Tibial nerve (tissue), 4 donors: ENCODE measurements around the gene KIAA2012. TPM values are rescaled to one million over a fixed set of nuclear protein-coding genes. Genes with fewer than 3 reads are reported as not detected.

ENCODE experiments used
- DNase-seq, 2 donors: peaks; one replicate each; pipeline ENCODE4 v3.0.0-alpha.2; 2019; ENCODE audit warnings: low spot score in 2 of 2
- H3K27ac ChIP-seq, 4 donors: fragments of 200-600 bp; sonication (generic) in 3 of 4; one replicate each; pipeline ENCODE4 v1.5.1; 2017 to 2019; ENCODE audit warnings: mild to moderate bottlenecking in 1 of 4
- H3K27me3 ChIP-seq, 2 donors: fragments of 200-600 bp; sonication (generic) in 1 of 2; one replicate each; pipeline versions ENCODE4 v1.5.1 to v1.6.0; 2017 to 2019
- H3K36me3 ChIP-seq, 3 donors: fragments of 200-600 bp; sonication (generic); one replicate each; pipeline ENCODE4 v1.5.1; 2018 to 2019
- H3K4me1 ChIP-seq, 4 donors: fragments of 200-600 bp; sonication (generic) in 3 of 4; one replicate each; pipeline ENCODE4 v1.5.1; 2017 to 2019
- H3K4me3 ChIP-seq, 4 donors: fragments of 200-600 bp; sonication (generic) in 3 of 4; one replicate each; pipeline ENCODE4 v1.5.1; 2017 to 2019; ENCODE audit warnings: mild to moderate bottlenecking in 1 of 4, moderate library complexity in 1 of 4
- H3K9me3 ChIP-seq, 4 donors: fragments of 200-600 bp; sonication (generic) in 3 of 4; one replicate each; pipeline ENCODE4 v1.5.1; 2017 to 2019
- CTCF ChIP-seq, 5 experiments: fragments of 200-600 bp in 3 of 5; fragments of 450-650 bp in 2 of 5; sonication (generic) in 3 of 5; IDR thresholded peaks; one replicate each; pipeline ENCODE4 v1.5.1; 2016 to 2019; ENCODE audit warnings: antibody characterized with exemption in 5 of 5, mild to moderate bottlenecking in 3 of 5, moderate library complexity in 2 of 5
- EP300 ChIP-seq, 2 donors: sonication (generic); formaldehyde crosslinking; IDR thresholded peaks; one replicate each; pipeline ENCODE4 v1.6.1; 2017; ENCODE audit warnings: antibody characterized with exemption in 2 of 2, mild to moderate bottlenecking in 1 of 2
- POLR2A ChIP-seq, 2 donors: fragments of 450-650 bp; IDR thresholded peaks; one replicate each; pipeline ENCODE4 v1.6.1; 2017; ENCODE audit warnings: antibody characterized with exemption in 2 of 2, mild to moderate bottlenecking in 2 of 2, moderate library complexity in 2 of 2
- WGBS, 2 donors: methylation state at CpG; one replicate each; pipeline ENCODE4 v1.1.5; 2018; 5-methylcytosine and 5-hydroxymethylcytosine counted together
- total RNA-seq, 4 donors: library from RNA; depleted of rRNA; stranded (reverse); fragments of >200 nt; gene quantifications; one replicate each; pipeline ENCODE4 v1.1.0, GENCODE V29; 2016

KIAA2012 gene
- total RNA-seq, 4 donors from 2014 or later = not detected

DNA sequence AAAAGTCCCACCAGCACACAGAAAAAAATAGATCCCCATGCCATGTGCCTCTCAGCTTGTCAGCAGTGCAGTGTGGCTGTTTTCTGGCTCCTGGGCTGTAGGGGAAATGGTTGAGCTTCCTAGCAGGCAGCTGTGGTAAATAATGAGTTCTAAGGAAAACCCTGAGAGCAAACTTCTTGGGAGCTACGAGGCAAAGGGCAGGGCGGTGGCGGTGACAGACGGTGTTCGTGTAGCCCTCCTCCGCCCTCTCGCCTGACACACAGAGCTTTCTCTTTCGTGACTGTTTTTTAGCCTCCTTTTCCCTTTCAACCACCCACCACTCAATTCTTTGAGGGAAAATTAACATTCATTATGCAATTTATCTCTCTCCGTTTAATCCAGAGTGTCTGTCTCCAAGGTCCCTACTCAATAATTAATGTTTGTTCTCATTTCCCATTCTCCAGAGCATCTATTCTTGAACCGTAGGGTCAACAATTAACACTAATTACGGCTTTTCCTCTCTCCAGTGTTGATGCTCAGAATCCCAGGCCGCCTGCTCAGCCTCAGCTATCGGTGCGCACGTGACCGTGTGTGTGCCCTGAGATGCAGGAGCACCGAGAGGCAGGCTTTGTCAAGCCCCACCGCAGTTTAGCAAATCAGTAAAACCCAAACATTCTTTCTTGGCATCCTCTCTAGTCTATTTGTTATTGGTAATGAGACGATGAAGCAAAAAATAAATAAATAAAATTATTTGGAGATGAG is 50.1 kb downstream of the KIAA2012 start:
- H3K27ac ChIP-seq = no peak overlapping the region
- H3K9me3 ChIP-seq = peaks cover 0 to 10% (median 0%) of the 10 kb centered on the region in 4 donors
- WGBS, 2 donors = 30 to 31% methylated on average over 19 of the region's 19 CpGs
- no peak for TF ChIP-seq EP300 (IDR thresholded peaks at IDR 0.05)
- no peak for TF ChIP-seq POLR2A (IDR thresholded peaks at IDR 0.05)
- TF ChIP-seq CTCF (IDR thresholded peaks at IDR 0.05) = no peak
- H3K27me3 ChIP-seq = no peaks in the 10 kb centered on the region
- no peak for DNase-seq
- peaks cover 0 to 10% (median 0%) of the 10 kb centered on the region in 4 donors for H3K4me1 ChIP-seq
- no peaks in the 10 kb centered on the region for H3K36me3 ChIP-seq
- H3K4me3 ChIP-seq = no peak overlapping the region

DNA sequence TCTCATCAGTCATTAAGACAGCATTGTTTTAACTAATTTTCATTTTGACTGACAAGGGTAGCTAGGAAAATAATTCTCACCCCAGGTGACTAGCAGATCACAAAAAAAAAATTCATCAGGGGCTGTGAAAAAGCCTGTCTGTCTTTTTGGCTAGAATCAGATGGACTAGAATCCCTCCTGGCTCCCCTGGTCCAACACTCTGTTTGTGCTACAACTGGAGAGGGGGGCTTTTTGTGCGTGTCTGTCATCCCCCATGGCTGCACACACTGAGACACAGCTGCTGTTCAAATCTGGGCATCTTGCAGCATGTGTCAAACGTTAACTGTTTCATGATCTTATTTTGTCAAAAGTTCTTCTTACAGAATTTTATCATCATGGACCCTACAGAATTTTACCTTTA is 51.2 kb downstream of the KIAA2012 start:
- no peak for DNase-seq
- no peaks in the 10 kb centered on the region for H3K27me3 ChIP-seq
- H3K9me3 ChIP-seq = peaks cover 0 to 10% (median 0%) of the 10 kb centered on the region in 4 donors
- H3K4me1 ChIP-seq = peaks cover 0 to 10% (median 0%) of the 10 kb centered on the region in 4 donors
- no peaks in the 10 kb centered on the region for H3K36me3 ChIP-seq
- H3K4me3 ChIP-seq = no peak overlapping the region
- no peak overlapping the region for H3K27ac ChIP-seq
- WGBS, 2 donors = 69 to 70% methylated on average over 2 of the region's 2 CpGs
- no peak for TF ChIP-seq EP300 (IDR thresholded peaks at IDR 0.05)
- no peak for TF ChIP-seq POLR2A (IDR thresholded peaks at IDR 0.05)
- TF ChIP-seq CTCF (IDR thresholded peaks at IDR 0.05) = no peak

- H3K27ac ChIP-seq = no peak overlapping the region
- 60 to 61% methylated on average over 3 of the region's 3 CpGs for WGBS, 2 donors
- TF ChIP-seq POLR2A (IDR thresholded peaks at IDR 0.05) (no peak), EP300 (IDR thresholded peaks at IDR 0.05) (no peak), CTCF (IDR thresholded peaks at IDR 0.05) (no peak)
- H3K27me3 ChIP-seq = no peaks in the 10 kb centered on the region
- no peaks in the 10 kb centered on the region for H3K9me3 ChIP-seq
- no peak for DNase-seq
- H3K36me3 ChIP-seq = no peaks in the 10 kb centered on the region
- H3K4me3 ChIP-seq = no peak overlapping the region
- H3K4me1 ChIP-seq = peaks cover 0 to 7% (median 0%) of the 10 kb centered on the region in 4 donors
Measured at GRCh38 chr2:202127687-202128331, 54.8 kb downstream of the KIAA2012 start.

- H3K27me3 ChIP-seq = no peaks in the 10 kb centered on the region
- H3K36me3 ChIP-seq = no peaks in the 10 kb centered on the region
- no peak for TF ChIP-seq EP300 (IDR thresholded peaks at IDR 0.05)
- TF ChIP-seq POLR2A (IDR thresholded peaks at IDR 0.05) = no peak
- TF ChIP-seq CTCF (IDR thresholded peaks at IDR 0.05) = no peak
- peaks cover 0 to 3% (median 1%) of the 10 kb centered on the region in 4 donors for H3K4me1 ChIP-seq
- H3K9me3 ChIP-seq = no peaks in the 10 kb centered on the region
- 66 to 70% methylated on average over 3 of the region's 3 CpGs for WGBS, 2 donors
- DNase-seq = no peak
- no peak overlapping the region for H3K4me3 ChIP-seq
- no peak overlapping the region for H3K27ac ChIP-seq
Measured at GRCh38 chr2:202129841-202130240, 56.8 kb downstream of the KIAA2012 start.
